ENCODE data around the gene PATZ1. TPM values are rescaled to one million over a fixed set of nuclear protein-coding genes. Genes with fewer than 3 reads are reported as not detected.

The PATZ1 gene
- total and polyA plus RNA-seq, 3 donors from 2014 or later: 23.2 to 48.7 (median 38.1) TPM

GRCh38 chr22:31278626-31279326 is 67.4 kb downstream of the PATZ1 start:
- DNase-seq: no peak

GRCh38 chr22:31278151-31278621 is 68.0 kb downstream of the PATZ1 start:
- Histone ChIP-seq H3K27me3 (no peaks in the 10 kb centered on the region), H3K9me3 (no peaks in the 10 kb centered on the region), H3K4me3 (no peak overlapping the region), H3K27ac (peak overlapping the region in 1 of 2 donors; percentile 5), H3K36me3 (ENCODE audit: low read depth, missing control alignments) (no peaks in the 10 kb centered on the region), H3K4me1 (peaks cover 7% of the 10 kb centered on the region)
- 62 to 76% methylated on average over 9 of the region's 9 CpGs for WGBS, 2 donors
- TF ChIP-seq CTCF (IDR thresholded peaks at IDR 0.05): no peak
- no peak for TF ChIP-seq POLR2A (IDR thresholded peaks at IDR 0.05)
- intact Hi-C loops (cut with DNase I; ENCODE audit: low total_unique reads): loop anchor here (10.0 kb wide), 1 partner anchor 73 kb away; no protein-coding TSS in a partner anchor
- no peak for DNase-seq

More at GRCh38 chr22:31278626-31279326, 67.4 kb downstream of the PATZ1 start:
- no peaks in the 10 kb centered on the region for H3K36me3 ChIP-seq (ENCODE audit: low read depth, missing control alignments)
- H3K4me3 ChIP-seq: no peak overlapping the region
- WGBS, 2 donors: 64 to 69% methylated on average over 6 of the region's 6 CpGs
- H3K4me1 ChIP-seq: peaks cover 7% of the 10 kb centered on the region
- no peaks in the 10 kb centered on the region for H3K27me3 ChIP-seq
- TF ChIP-seq CTCF (IDR thresholded peaks at IDR 0.05): no peak
- no peak for TF ChIP-seq POLR2A (IDR thresholded peaks at IDR 0.05)
- H3K27ac ChIP-seq: peak overlapping the region in 1 of 2 donors; percentile 5
- intact Hi-C loops (cut with DNase I; ENCODE audit: low total_unique reads): loop anchor here (10.0 kb wide), 1 partner anchor 74 kb away; no protein-coding TSS in a partner anchor
- H3K9me3 ChIP-seq: no peaks in the 10 kb centered on the region

GRCh38 chr22:31277741-31278140 is 68.4 kb downstream of the PATZ1 start:
- TF ChIP-seq CTCF (IDR thresholded peaks at IDR 0.05): no peak
- no peak for TF ChIP-seq POLR2A (IDR thresholded peaks at IDR 0.05)
- peak overlapping the region in 1 of 2 donors; percentile 5 for H3K27ac ChIP-seq
- H3K27me3 ChIP-seq: no peaks in the 10 kb centered on the region
- no peaks in the 10 kb centered on the region for H3K36me3 ChIP-seq (ENCODE audit: low read depth, missing control alignments)
- peaks cover 8% of the 10 kb centered on the region for H3K4me1 ChIP-seq
- intact Hi-C loops (cut with DNase I; ENCODE audit: low total_unique reads): loop anchor here (10.0 kb wide), 1 partner anchor 73 kb away; no protein-coding TSS in a partner anchor
- no peaks in the 10 kb centered on the region for H3K9me3 ChIP-seq
- H3K4me3 ChIP-seq: no peak overlapping the region
- WGBS, 2 donors: 72 to 74% methylated on average over 5 of the region's 5 CpGs
- no peak for DNase-seq

GRCh38 chr22:31276426-31277167 is 69.5 kb downstream of the PATZ1 start:
- H3K36me3 ChIP-seq (ENCODE audit: low read depth, missing control alignments): no peaks in the 10 kb centered on the region
- WGBS, 2 donors: 68 to 78% methylated on average over 36 to 47 of the region's 69 CpGs

More at GRCh38 chr22:31276426-31277167, 69.5 kb downstream of the PATZ1 start:
- TF ChIP-seq POLR2A (IDR thresholded peaks at IDR 0.05) (no peak), CTCF (IDR thresholded peaks at IDR 0.05) (no peak)
- H3K27me3 ChIP-seq: no peaks in the 10 kb centered on the region
- H3K27ac ChIP-seq: no peak overlapping the region
- peaks cover 16% of the 10 kb centered on the region for H3K4me1 ChIP-seq
- H3K4me3 ChIP-seq: peak overlapping the region in 1 of 2 donors; percentile 4
- DNase-seq: no peak
- intact Hi-C loops (cut with DNase I; ENCODE audit: low total_unique reads): loop anchor here (10.0 kb wide), 1 partner anchor 72 kb away; no protein-coding TSS in a partner anchor
- H3K9me3 ChIP-seq: no peaks in the 10 kb centered on the region

Small RNA genes within 50 kb of the gene (small RNA-seq; reads per million reads assigned to genes)
- gene RNA5SP496: 0 reads per million in 2 donors
- gene RNU6-338P: 0 reads per million in 2 donors

Other genes starting within 250 kb of the PATZ1 start
- gene SELENOM, start 238.8 kb downstream of the PATZ1 start, total RNA-seq: 100 to 1,000 TPM in 1 of 2 donors, 10 to 100 TPM in 1; 82.8 to 102 TPM
- gene SELENOM, start 238.8 kb downstream of the PATZ1 start, polyA plus RNA-seq (ENCODE audit: insufficient read depth, low read depth, low replicate concordance): 77.4 TPM
- gene INPP5J, start 223.4 kb downstream of the PATZ1 start, total RNA-seq: 10 to 100 TPM; 11.3 to 17.2 TPM
- gene INPP5J, start 223.4 kb downstream of the PATZ1 start, polyA plus RNA-seq (ENCODE audit: insufficient read depth, low read depth, low replicate concordance): 5.2 TPM
- under 1 TPM; 0.55 to 0.68 TPM for gene PLA2G3, start 205.8 kb downstream of the PATZ1 start, total RNA-seq
- 0.44 TPM for gene PLA2G3, start 205.8 kb downstream of the PATZ1 start, polyA plus RNA-seq (ENCODE audit: insufficient read depth, low read depth, low replicate concordance)
- 10 to 100 TPM; 30.0 to 32.4 TPM for gene RNF185, start 186.2 kb downstream of the PATZ1 start, total RNA-seq
- gene RNF185, start 186.2 kb downstream of the PATZ1 start, polyA plus RNA-seq (ENCODE audit: insufficient read depth, low read depth, low replicate concordance): 33.2 TPM
- gene LIMK2, start 134.0 kb downstream of the PATZ1 start, total RNA-seq: 100 to 1,000 TPM in 1 of 2 donors, 10 to 100 TPM in 1; 94.0 to 101 TPM
- 51.7 TPM for gene LIMK2, start 134.0 kb downstream of the PATZ1 start, polyA plus RNA-seq (ENCODE audit: insufficient read depth, low read depth, low replicate concordance)
- gene PIK3IP1, start 53.9 kb downstream of the PATZ1 start, total RNA-seq: 10 to 100 TPM; 65.9 to 89.2 TPM
- 42.4 TPM for gene PIK3IP1, start 53.9 kb downstream of the PATZ1 start, polyA plus RNA-seq (ENCODE audit: insufficient read depth, low read depth, low replicate concordance)
- 100 to 1,000 TPM; 148 to 165 TPM for gene DRG1, start 53.3 kb upstream of the PATZ1 start, total RNA-seq
- gene DRG1, start 53.3 kb upstream of the PATZ1 start, polyA plus RNA-seq (ENCODE audit: insufficient read depth, low read depth, low replicate concordance): 399 TPM
- 10 to 100 TPM; 74.6 to 79.7 TPM for gene EIF4ENIF1, start 143.5 kb upstream of the PATZ1 start, total RNA-seq
- 127 TPM for gene EIF4ENIF1, start 143.5 kb upstream of the PATZ1 start, polyA plus RNA-seq (ENCODE audit: insufficient read depth, low read depth, low replicate concordance)
- 100 to 1,000 TPM; 129 to 141 TPM for gene SFI1, start 150.2 kb upstream of the PATZ1 start, total RNA-seq
- 48.8 TPM for gene SFI1, start 150.2 kb upstream of the PATZ1 start, polyA plus RNA-seq (ENCODE audit: insufficient read depth, low read depth, low replicate concordance)

Data from testis (tissue), 3 donors.